ENCODE measurements around the gene C1orf21. TPM values are rescaled to one million over a fixed set of nuclear protein-coding genes. Genes with fewer than 3 reads are reported as not detected.

The C1orf21 gene
- polyA plus RNA-seq, 3 donors: 0.23 to 1.1 (median 0.28) TPM

- Histone ChIP-seq H4K20me1 (ENCODE audit: insufficient read depth, low read length) (no peaks in the 10 kb centered on the region), H3K36me3 (replicated peaks in 1 of 2; ENCODE audit: control insufficient read depth in 1 of 2, insufficient read depth in 2 of 2, low read length in 2 of 2) (no peaks in the 10 kb centered on the region), H3K79me2 (ENCODE audit: insufficient read depth, low read length) (no peaks in the 10 kb centered on the region), H3K4me2 (replicated peaks; ENCODE audit: extremely low read depth, low read length, poor library complexity, severe bottlenecking) (no peak overlapping the region), H2AFZ (ENCODE audit: insufficient read depth, low read depth, low read length, poor library complexity, severe bottlenecking) (no peak overlapping the region), H3K4me1 (ENCODE audit: control insufficient read depth in 1 of 2, insufficient read depth in 2 of 2, low read length in 2 of 2) (no peaks in the 10 kb centered on the region), H3K4me3 (replicated peaks in 1 of 3; ENCODE audit: low read depth in 2 of 3, low read length in 3 of 3) (no peak overlapping the region), H3K27ac (ENCODE audit: low read depth in 1 of 2, low read length in 2 of 2) (no peak overlapping the region), H3K9ac (ENCODE audit: insufficient read depth, low read length, poor library complexity, severe bottlenecking) (no peak overlapping the region), H3K9me3 (replicated peaks in 1 of 2; ENCODE audit: control insufficient read depth in 1 of 2, insufficient read depth in 1 of 2, low read length in 2 of 2) (no peaks in the 10 kb centered on the region), H3K27me3 (ENCODE audit: control insufficient read depth in 2 of 2, insufficient read depth in 2 of 2, low read length in 2 of 2) (no peaks in the 10 kb centered on the region)
- WGBS (ENCODE audit: insufficient coverage): no CpG with 5 or more reads among the region's 1 CpG
- Mint-ChIP-seq H3K9me3 (no peaks in the 10 kb centered on the region), H3K36me3 (no peaks in the 10 kb centered on the region), H3K4me3 (no peak overlapping the region), H3K27me3 (ENCODE audit: low read depth in 3 of 3) (no peaks in the 10 kb centered on the region), H3K4me1 (no peaks in the 10 kb centered on the region), H3K27ac (no peak overlapping the region)
- intact Hi-C loops (cut with micrococcal nuclease): no loop called here
- TF ChIP-seq CTCF (IDR thresholded peaks at IDR 0.05): no peak
- no peak for DNase-seq
These were observed 165.6 kb downstream of the C1orf21 start for GRCh38 chr1:184552446-184552845.

GRCh38 chr1:184553845-184554244 lies 167.0 kb downstream of the C1orf21 start:
- WGBS (ENCODE audit: insufficient coverage): no CpG with 5 or more reads among the region's 2 CpGs
- H3K4me3 Mint-ChIP-seq: no peak overlapping the region
- no peak overlapping the region for H3K27ac Mint-ChIP-seq
- no peaks in the 10 kb centered on the region for H3K79me2 ChIP-seq (ENCODE audit: insufficient read depth, low read length)
- H3K4me1 ChIP-seq (ENCODE audit: control insufficient read depth in 1 of 2, insufficient read depth in 2 of 2, low read length in 2 of 2): no peaks in the 10 kb centered on the region
- no peaks in the 10 kb centered on the region for H3K4me1 Mint-ChIP-seq
- H3K36me3 ChIP-seq (replicated peaks in 1 of 2; ENCODE audit: control insufficient read depth in 1 of 2, insufficient read depth in 2 of 2, low read length in 2 of 2): no peaks in the 10 kb centered on the region
- DNase-seq: no peak
- no peak overlapping the region for H2AFZ ChIP-seq (ENCODE audit: insufficient read depth, low read depth, low read length, poor library complexity, severe bottlenecking)
- H3K4me3 ChIP-seq (replicated peaks in 1 of 3; ENCODE audit: low read depth in 2 of 3, low read length in 3 of 3): no peak overlapping the region
- peaks cover 0 to 2% (median 0%) of the 10 kb centered on the region in 7 donors for H3K9me3 Mint-ChIP-seq
- no peak overlapping the region for H3K27ac ChIP-seq (ENCODE audit: low read depth in 1 of 2, low read length in 2 of 2)
- H3K9ac ChIP-seq (ENCODE audit: insufficient read depth, low read length, poor library complexity, severe bottlenecking): no peak overlapping the region
- no peak overlapping the region for H3K4me2 ChIP-seq (replicated peaks; ENCODE audit: extremely low read depth, low read length, poor library complexity, severe bottlenecking)
- TF ChIP-seq CTCF (IDR thresholded peaks at IDR 0.05): no peak
- no peaks in the 10 kb centered on the region for H3K27me3 Mint-ChIP-seq (ENCODE audit: low read depth in 3 of 3)
- H3K9me3 ChIP-seq (replicated peaks in 1 of 2; ENCODE audit: control insufficient read depth in 1 of 2, insufficient read depth in 1 of 2, low read length in 2 of 2): no peaks in the 10 kb centered on the region
- no peaks in the 10 kb centered on the region for H4K20me1 ChIP-seq (ENCODE audit: insufficient read depth, low read length)
- intact Hi-C loops (cut with micrococcal nuclease): no loop called here
- H3K27me3 ChIP-seq (ENCODE audit: control insufficient read depth in 2 of 2, insufficient read depth in 2 of 2, low read length in 2 of 2): no peaks in the 10 kb centered on the region
- no peaks in the 10 kb centered on the region for H3K36me3 Mint-ChIP-seq
